PC-3 (cell line): ENCODE results near the gene BPHL. TPM values are rescaled to one million over a fixed set of nuclear protein-coding genes. Genes with fewer than 3 reads are reported as not detected.

Experiments used
- ATAC-seq: fragments of 200-7000 bp; cut with Tn5 transposase; 2 replicates; pipeline ENCODE4 v1.9.1; 2020; ENCODE audit warnings: mild to moderate bottlenecking, moderate library complexity
- Bru-seq: library from RNA; stranded (reverse); fragments of 400-500 nt; gene quantifications from one replicate; lab custom pipeline; 2021; lab: Mats Ljungman, UMichigan
- BruChase-seq, 2 experiments: library from RNA; stranded (reverse); fragments of 400-500 nt; gene quantifications; one replicate each; lab custom pipeline; 2021; lab: Mats Ljungman, UMichigan
- BruUV-seq: library from RNA; stranded (reverse); fragments of 400-500 nt; replicated peaks from 2 replicates; lab custom pipeline; 2021; lab: Mats Ljungman, UMichigan
- CTCF ChIA-PET: fragments of 300-600 bp; sonication (Branson Sonifier 250); formaldehyde crosslinking; loops from one replicate; lab custom pipeline; 2022; ENCODE audit warnings: antibody characterized with exemption; lab: Charles Lee
- POLR2A ChIA-PET: fragments of 300-600 bp; sonication (Branson Sonifier 250); formaldehyde crosslinking; loops from one replicate; lab custom pipeline; 2022; ENCODE audit warnings: antibody characterized with exemption; ENCODE audit not compliant: unreplicated experiment; lab: Charles Lee
- DNase-seq: peaks from one replicate; pipeline ENCODE4 v3.0.0-alpha.2; 2015
- H2AFZ ChIP-seq: fragments of 300-600 bp; sonication (generic); 2 replicates; pipeline ENCODE4 v1.6.0; 2016; ENCODE audit warnings: antibody characterized with exemption, low read length
- H3F3A ChIP-seq: fragments of 300-600 bp; sonication (generic); one replicate; pipeline ENCODE4 v1.6.0; 2017; ENCODE audit warnings: antibody characterized with exemption, low read length, control low read depth, mild to moderate bottlenecking; ENCODE audit not compliant: unreplicated experiment
- H3K27ac ChIP-seq: fragments of 300-600 bp; sonication (generic); 2 replicates; pipeline ENCODE4 v1.5.1; 2016; ENCODE audit warnings: mild to moderate bottlenecking, low read length
- H3K27me3 ChIP-seq: fragments of 300-600 bp; sonication (generic); 2 replicates; pipeline ENCODE4 v1.6.1; 2016; ENCODE audit warnings: low read length, mixed read lengths
- H3K36me3 ChIP-seq: fragments of 300-600 bp; sonication (generic); 2 replicates; pipeline ENCODE4 v1.6.1; 2016; ENCODE audit warnings: low read depth, mixed run types, low read length, mixed read lengths
- H3K4me1 ChIP-seq: fragments of 300-600 bp; sonication (generic); 2 replicates; pipeline ENCODE4 v1.5.1; 2016; ENCODE audit warnings: low read length; ENCODE audit not compliant: insufficient read depth
- H3K4me2 ChIP-seq: fragments of 300-600 bp; sonication (generic); 2 replicates; pipeline ENCODE4 v1.6.0; 2016; ENCODE audit warnings: low read length
- H3K4me3 ChIP-seq: fragments of 300-600 bp; sonication (generic); 2 replicates; pipeline ENCODE4 v1.5.1; 2016; ENCODE audit warnings: mild to moderate bottlenecking, low read length, mixed read lengths
- H3K79me2 ChIP-seq: fragments of 300-600 bp; sonication (generic); 2 replicates; pipeline ENCODE4 v1.6.1; 2017; ENCODE audit warnings: low read length, mixed read lengths
- H3K9ac ChIP-seq: fragments of 300-600 bp; sonication (generic); 2 replicates; pipeline ENCODE4 v1.6.0; 2016; ENCODE audit warnings: mild to moderate bottlenecking, low read length
- H3K9me2 ChIP-seq: fragments of 300-600 bp; sonication (generic); replicated peaks from 2 replicates; pipeline ENCODE4 v1.6.1; 2016; ENCODE audit warnings: mixed run types, low read length, mixed read lengths
- H3K9me3 ChIP-seq: fragments of 300-600 bp; sonication (generic); 2 replicates; pipeline ENCODE4 v1.6.1; 2016; ENCODE audit warnings: low read length, mixed read lengths
- H4K20me1 ChIP-seq: fragments of 300-600 bp; sonication (generic); 2 replicates; pipeline ENCODE4 v1.6.1; 2016; ENCODE audit warnings: low read length, mixed read lengths
- CTCF ChIP-seq: fragments of 300-600 bp; sonication (generic); conservative IDR thresholded peaks from 2 replicates; pipeline ENCODE4 v1.5.1; 2017; ENCODE audit warnings: antibody characterized with exemption, low read depth, mild to moderate bottlenecking, low read length
- EZH2 ChIP-seq: fragments of 300-600 bp; sonication (generic); IDR thresholded peaks from one replicate; pipeline ENCODE4 v1.6.1; 2017; ENCODE audit warnings: antibody characterized with exemption, mild to moderate bottlenecking, low read length; ENCODE audit not compliant: unreplicated experiment
- EZH2phosphoT487 ChIP-seq: fragments of 300-600 bp; sonication (generic); IDR thresholded peaks from 2 replicates; pipeline ENCODE4 v1.6.1; 2018; ENCODE audit warnings: mild to moderate bottlenecking, antibody characterized with exemption, low read length, borderline replicate concordance
- intact Hi-C: fragments of 100-400 bp; cut with micrococcal nuclease; formaldehyde crosslinking; loops from 2 replicates; pipeline ENCODE4 v1.9.0; 2023
- long read RNA-seq: library from polyadenylated mRNA; unstranded; transcript quantifications from one replicate; pipeline ENCODE4 v2.0.0, GENCODE V29; 2021; ENCODE audit not compliant: unreplicated experiment
- total RNA-seq: library from RNA; depleted of rRNA; stranded (reverse); fragments of >200 nt; gene quantifications from 2 replicates; pipeline ENCODE4 v1.2.3, GENCODE V29; 2014; rRNA removed

BPHL gene
- total RNA-seq (15.7 and 15.8 TPM in 2 replicates), Bru-seq, nascent RNA (percentile 62 among the genes with signal in this experiment), BruChase-seq, experiment 1, labeled RNA remaining after a 6-hour chase (percentile 52 among the genes with signal in this experiment), BruChase-seq, experiment 2, labeled RNA remaining after a 2-hour chase (percentile 57 among the genes with signal in this experiment)
- long read RNA-seq, transcript BPHL-203 (7 exons, 1,928 nt): major isoform, 26 of 46 reads
- long read RNA-seq, transcript BPHL-205 (8 exons, 1,563 nt): minor isoform, 6 of 46 reads
- long read RNA-seq, partial matches to known transcripts: 3 of 46 reads
- long read RNA-seq, other reads (novel, unspliced or antisense): 9 of 46 reads

DNA sequence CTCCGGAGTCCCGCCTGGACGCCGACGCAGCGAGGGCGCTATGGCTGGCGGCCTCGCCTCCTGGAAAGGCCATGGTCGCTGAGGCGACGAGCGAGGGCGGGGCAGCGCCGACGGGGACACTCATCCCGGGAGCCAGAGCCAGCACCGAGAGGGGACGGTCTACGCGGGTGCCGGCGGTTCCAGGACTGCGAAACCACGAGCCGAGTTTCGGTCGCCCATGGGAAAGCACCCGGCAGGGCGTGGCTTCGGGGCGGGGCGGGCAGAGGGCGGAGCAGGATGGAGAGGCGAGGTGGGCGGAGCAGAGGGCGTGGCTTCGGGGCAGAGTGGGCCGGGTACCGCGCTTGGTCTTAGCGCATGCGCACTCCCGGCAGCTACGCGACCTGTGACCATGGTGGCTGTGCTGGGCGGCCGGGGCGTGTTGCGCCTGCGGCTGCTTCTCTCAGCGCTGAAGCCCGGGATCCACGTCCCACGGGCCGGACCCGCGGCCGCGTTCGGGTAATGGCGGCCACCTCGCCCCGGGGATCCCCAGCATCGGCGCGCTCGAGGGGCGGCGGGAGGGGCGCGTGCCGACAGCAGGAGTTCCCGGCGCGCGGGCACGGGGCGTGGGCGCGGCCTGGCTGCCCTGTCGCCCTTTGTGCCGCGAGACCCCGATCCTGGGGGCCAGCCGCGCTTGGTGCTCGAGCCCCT is at the start of gene BPHL:
BPHL (plus strand) TSS at position 359 of the 687 bp plus-strand sequence; CDS start at position 389, 30 bp downstream.
- H3K4me2 ChIP-seq: peak within 1 kb of the TSS; percentile 85
- peak within 1 kb of the TSS; percentile 91 for H3K27ac ChIP-seq
- H3K9me3 ChIP-seq: no peaks in the 10 kb centered on the region
- peaks cover 11% of the 10 kb centered on the region for H3K79me2 ChIP-seq
- H4K20me1 ChIP-seq: no peaks in the 10 kb centered on the region
- peaks cover 29% of the 10 kb centered on the region for H3K4me1 ChIP-seq
- peak within 1 kb of the TSS; percentile 91 for H3K9ac ChIP-seq
- TF ChIP-seq CTCF (no peak), EZH2phosphoT487 (no peak), EZH2 (no peak)
- DNase-seq (peak; percentile 95), ATAC-seq (peak; percentile 90)
- H3K27me3 ChIP-seq: no peaks in the 10 kb centered on the region
- H3K9me2 ChIP-seq: no peaks in the 10 kb centered on the region
- no TSS peak for BruUV-seq
- peak within 1 kb of the TSS; percentile 88 for H3K4me3 ChIP-seq
- H3F3A ChIP-seq: no peaks in the 10 kb centered on the region
- ChIA-PET CTCF (no interaction called here), POLR2A (no interaction called here)
- H3K36me3 ChIP-seq: peaks cover 6% of the 10 kb centered on the region; the same call in 1 of the 2 replicates
- intact Hi-C loops: loop anchor here (2.0 to 5.0 kb wide), 2 partner anchors 50 to 121 kb away; partner anchors contain the start of genes NQO2 and RIPK1
- peak within 1 kb of the TSS; percentile 65 for H2AFZ ChIP-seq

GRCh38 chr6:3071568-3071967 is 46.9 kb upstream of the BPHL start:
- H3K4me1 ChIP-seq: peaks cover 29% of the 10 kb centered on the region
- H3F3A ChIP-seq: no peaks in the 10 kb centered on the region
- DNase-seq (no peak), ATAC-seq (no peak)
- H3K4me3 ChIP-seq: no peak overlapping the region
- H3K36me3 ChIP-seq: 0 out of 2 replicates have a peak, but pooled peaks cover 5% of the 10 kb centered on the region
- no peak overlapping the region for H3K27ac ChIP-seq
- POLR2A ChIA-PET: no interaction called here
- no peaks in the 10 kb centered on the region for H3K9me2 ChIP-seq
- H3K79me2 ChIP-seq: peaks cover 83% of the 10 kb centered on the region
- CTCF ChIA-PET: no interaction called here
- intact Hi-C loops: no loop called here
- no TSS peak for BruUV-seq
- H2AFZ ChIP-seq: no peak overlapping the region
- no peaks in the 10 kb centered on the region for H3K9me3 ChIP-seq
- no peaks in the 10 kb centered on the region for H3K27me3 ChIP-seq
- no peak overlapping the region for H3K9ac ChIP-seq
- H3K4me2 ChIP-seq: no peak overlapping the region
- no peak for TF ChIP-seq EZH2
- no peak for TF ChIP-seq CTCF
- no peak for TF ChIP-seq EZH2phosphoT487
- H4K20me1 ChIP-seq: no peaks in the 10 kb centered on the region; the same call in 1 of the 2 replicates
